Neutrophil (primary cell): ENCODE results near the gene RUNDC1.

Source experiments
- H3K27ac ChIP-seq: fragments of 200-600 bp; sonication (generic); 2 replicates; pipeline ENCODE4 v1.5.1; 2016; ENCODE audit warnings: mild to moderate bottlenecking, moderate library complexity
- H3K27me3 ChIP-seq: fragments of 200-600 bp; sonication (generic); 2 replicates; pipeline ENCODE4 v1.6.0; 2016; ENCODE audit warnings: mild to moderate bottlenecking
- H3K36me3 ChIP-seq: fragments of 200-600 bp; sonication (generic); 2 replicates; pipeline ENCODE4 v1.5.1; 2017
- H3K4me1 ChIP-seq, 2 experiments: fragments of 200-600 bp in 1 of 2; sonication (generic) in 1 of 2; 1 replicate in 1 of 2; 2 replicates in 1 of 2; pipeline versions ENCODE4 v1.5.1 to v1.6.1; 2013 to 2016; ENCODE audit warnings: low read depth in 1 of 2, low read length in 1 of 2, mild to moderate bottlenecking in 1 of 2, moderate library complexity in 1 of 2; ENCODE audit not compliant: control insufficient read depth in 1 of 2, insufficient read depth in 1 of 2
- H3K4me3 ChIP-seq, 2 experiments: fragments of 200-600 bp in 1 of 2; sonication (generic) in 1 of 2; 1 replicate in 1 of 2; 2 replicates in 1 of 2; pipeline ENCODE4 v1.5.1; 2013 to 2016; ENCODE audit warnings: low read depth in 1 of 2, low read length in 1 of 2, mild to moderate bottlenecking in 1 of 2, moderate library complexity in 1 of 2
- H3K9me3 ChIP-seq: fragments of 200-600 bp; sonication (generic); 2 replicates; pipeline ENCODE4 v1.5.1; 2016
- CTCF ChIP-seq: fragments of 200-600 bp; sonication (generic); IDR thresholded peaks from 2 replicates; pipeline ENCODE4 v1.5.1; 2016; ENCODE audit warnings: antibody characterized with exemption

RUNDC1 gene

GRCh38 chr17:43030137-43030767, 49.9 kb downstream of the RUNDC1 start:
- no peak overlapping the region for H3K27ac ChIP-seq
- H3K4me1 ChIP-seq: no peaks in the 10 kb centered on the region
- TF ChIP-seq CTCF: no peak
- H3K27me3 ChIP-seq: peaks cover 15% of the 10 kb centered on the region
- no peak overlapping the region for H3K4me3 ChIP-seq
- H3K36me3 ChIP-seq: no peaks in the 10 kb centered on the region
- H3K9me3 ChIP-seq: no peaks in the 10 kb centered on the region

GRCh38 chr17:43031666-43032065, 51.3 kb downstream of the RUNDC1 start:
- Histone ChIP-seq H3K27ac (no peak overlapping the region), H3K9me3 (no peaks in the 10 kb centered on the region), H3K4me1 (no peaks in the 10 kb centered on the region), H3K36me3 (no peaks in the 10 kb centered on the region), H3K4me3 (no peak overlapping the region), H3K27me3 (peaks cover under 1% of the 10 kb centered on the region)
- no peak for TF ChIP-seq CTCF

- H3K4me1 ChIP-seq: no peaks in the 10 kb centered on the region
- H3K4me3 ChIP-seq: no peak overlapping the region
- no peak for TF ChIP-seq CTCF
Observed at GRCh38 chr17:43033948-43034881, 53.9 kb downstream of the RUNDC1 start.

GRCh38 chr17:43034894-43035293, 54.5 kb downstream of the RUNDC1 start:
- TF ChIP-seq CTCF: no peak

More at GRCh38 chr17:43033948-43034881, 53.9 kb downstream of the RUNDC1 start:
- no peaks in the 10 kb centered on the region for H3K27me3 ChIP-seq
- H3K36me3 ChIP-seq: no peaks in the 10 kb centered on the region
- no peaks in the 10 kb centered on the region for H3K9me3 ChIP-seq
- H3K27ac ChIP-seq: no peak overlapping the region

GRCh38 chr17:43039646-43040045, 59.3 kb downstream of the RUNDC1 start:
- Histone ChIP-seq H3K4me3 (no peak overlapping the region), H3K36me3 (peaks cover 14% of the 10 kb centered on the region), H3K9me3 (no peaks in the 10 kb centered on the region), H3K4me1 (no peaks in the 10 kb centered on the region), H3K27me3 (no peaks in the 10 kb centered on the region), H3K27ac (no peak overlapping the region)
- TF ChIP-seq CTCF: no peak

More at GRCh38 chr17:43034894-43035293, 54.5 kb downstream of the RUNDC1 start:
- H3K27ac ChIP-seq: no peak overlapping the region
- no peaks in the 10 kb centered on the region for H3K36me3 ChIP-seq
- H3K4me3 ChIP-seq: no peak overlapping the region
- H3K4me1 ChIP-seq: no peaks in the 10 kb centered on the region
- H3K9me3 ChIP-seq: no peaks in the 10 kb centered on the region
- H3K27me3 ChIP-seq: no peaks in the 10 kb centered on the region
